ENCODE results near the gene KIF18A. TPM values are rescaled to one million over a fixed set of nuclear protein-coding genes. Genes with fewer than 3 reads are reported as not detected.

Gene KIF18A
- total and polyA plus RNA-seq, 2 of the 8 experiments (the other 6 are each of a cell fraction or from before 2014, with no cell fraction given) = 4.0 to 23.3 TPM

- Histone ChIP-seq H3K27ac (ENCODE audit: low read depth, low read length) (no peak overlapping the region), H3K18ac (ENCODE audit: extremely low read depth, low read length) (no peak overlapping the region), H3K9ac (replicated peaks in 1 of 4; ENCODE audit: extremely low read depth in 1 of 4, low read depth in 3 of 4, low read length in 3 of 4) (no peak overlapping the region), H4K8ac (ENCODE audit: extremely low read depth, insufficient read depth, low read length) (no peak overlapping the region), H4K91ac (replicated peaks; ENCODE audit: insufficient read length, low read length) (no peak overlapping the region), H3K36me3 (ENCODE audit: control insufficient read depth in 2 of 4, insufficient read depth in 4 of 4, low read length in 3 of 4) (peaks cover 0 to 55% (median 1%) of the 10 kb centered on the region in 4 experiments; a peak in 4 of 8 replicates), H3K4ac (replicated peaks; ENCODE audit: insufficient read length, low read depth, low read length) (no peak overlapping the region), H3K9me3 (ENCODE audit: insufficient read depth in 2 of 2, low read depth in 1 of 2, low read length in 1 of 2) (no peaks in the 10 kb centered on the region), H3K14ac (ENCODE audit: insufficient read length) (no peak overlapping the region), H4K20me1 (replicated peaks in 1 of 2; ENCODE audit: control insufficient read depth in 1 of 2, insufficient read depth in 2 of 2, low read length in 2 of 2) (no peaks in the 10 kb centered on the region), H3K23me2 (ENCODE audit: low read depth, low read length) (no peaks in the 10 kb centered on the region), H3K4me2 (ENCODE audit: insufficient read depth in 1 of 2, low read depth in 2 of 2, low read length in 2 of 2) (no peak overlapping the region), H2BK120ac (replicated peaks; ENCODE audit: low read depth, low read length) (no peak overlapping the region), H2BK15ac (ENCODE audit: low read length) (no peak overlapping the region), H3K4me3 (ENCODE audit: extremely low read depth in 1 of 4, insufficient read depth in 2 of 4, low read depth in 3 of 4, low read length in 4 of 4) (no peak overlapping the region), H3K4me1 (replicated peaks in 1 of 4; ENCODE audit: control insufficient read depth in 3 of 4, insufficient read depth in 4 of 4, low read length in 3 of 4) (no peaks in the 10 kb centered on the region), H3K79me1 (ENCODE audit: low read depth, low read length) (no peaks in the 10 kb centered on the region), H2AFZ (ENCODE audit: low read length) (no peak overlapping the region), H3K23ac (ENCODE audit: insufficient read length) (no peak overlapping the region), H3K79me2 (ENCODE audit: control insufficient read depth in 1 of 2, insufficient read depth in 2 of 2, low read length in 2 of 2) (no peaks in the 10 kb centered on the region), H3K56ac (replicated peaks; ENCODE audit: insufficient read length, low read depth, low read length) (no peak overlapping the region), H4K5ac (ENCODE audit: insufficient read length, low read depth, low read length) (no peak overlapping the region), H3K27me3 (replicated peaks in 1 of 4; ENCODE audit: control insufficient read depth in 3 of 4, extremely low read depth in 1 of 4, insufficient read depth in 3 of 4, low read length in 3 of 4) (no peaks in the 10 kb centered on the region), H2BK5ac (ENCODE audit: low read depth, low read length) (no peak overlapping the region), H2BK20ac (ENCODE audit: low read length) (no peak overlapping the region), H2BK12ac (ENCODE audit: low read depth, low read length) (no peak overlapping the region), H2AK5ac (ENCODE audit: low read depth, low read length) (no peak overlapping the region)
- no peak for DNase-seq (ENCODE audit: low read depth in 1 of 2, low spot score in 2 of 2)
- 92% methylated on average over 1 of the region's 1 CpG; no CpG with 5 or more reads in 1 of the 2 experiments for WGBS, 2 experiments (ENCODE audit: extremely low coverage in 1 of 2, insufficient coverage in 1 of 2, insufficient read length in 1 of 2, insufficient replicate concordance in 2 of 2, low coverage in 1 of 2, low lambda C conversion rate in 2 of 2, missing lambda C conversion rate in 1 of 2)
- POLR2A ChIA-PET (ENCODE audit: partially characterized antibody) = no interaction called here
- CTCF ChIA-PET (ENCODE audit: partially characterized antibody) = no interaction called here
- FAIRE-seq = no peak
- TF ChIP-seq TBP (IDR thresholded peaks at IDR 0.05; ENCODE audit: low read depth, low read length) = no peak
- no peak for TF ChIP-seq SUZ12 (IDR thresholded peaks at IDR 0.05; ENCODE audit: low read length)
- TF ChIP-seq SRF (IDR thresholded peaks at IDR 0.05; ENCODE audit: low read depth, low read length) = no peak
- TF ChIP-seq JUN (IDR thresholded peaks at IDR 0.05; ENCODE audit: low read depth, low read length) = no peak
- no peak for TF ChIP-seq RXRA (IDR thresholded peaks at IDR 0.05; ENCODE audit: insufficient read depth, low read depth, low read length)
- no peak for TF ChIP-seq ASH2L (IDR thresholded peaks at IDR 0.05; ENCODE audit: low read length)
- TF ChIP-seq RFX5 (IDR thresholded peaks at IDR 0.05; ENCODE audit: borderline replicate concordance, low read depth, low read length) = no peak
- TF ChIP-seq CHD1 (IDR thresholded peaks at IDR 0.05; ENCODE audit: low read depth, low read length) = no peak
- TF ChIP-seq CBX8 (IDR thresholded peaks at IDR 0.05; ENCODE audit: borderline replicate concordance, low read depth, low read length) = no peak
These were observed 21.4 kb downstream of the KIF18A start for GRCh38 chr11:28086569-28086968.
